Measurements from ENCODE around the gene AFF3.

AFF3 gene

DNA sequence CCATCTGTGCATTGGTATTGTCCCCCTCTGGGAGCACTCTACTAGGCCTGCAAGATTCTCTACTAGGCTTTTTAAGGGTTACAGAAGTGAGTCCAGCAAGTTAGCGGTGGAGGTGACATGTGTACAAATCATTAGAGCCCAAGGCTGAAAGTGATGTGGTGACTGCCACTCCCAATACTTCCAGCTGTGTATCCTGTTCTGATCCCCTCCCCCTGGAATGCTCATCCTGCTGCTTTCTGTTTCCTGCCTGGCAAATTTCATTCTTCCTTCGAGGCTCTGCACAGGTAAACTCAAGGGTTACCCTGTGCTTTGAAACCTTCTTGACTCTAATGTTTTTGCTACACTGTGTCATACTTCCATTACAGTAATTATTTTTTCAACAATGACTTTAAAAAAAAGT lies 394.0 kb downstream of the AFF3 start:
- H3K9me3 ChIP-seq (replicated peaks; ENCODE audit: insufficient read depth, low read length): no peaks in the 10 kb centered on the region
- no peak overlapping the region for H3K4me2 ChIP-seq (ENCODE audit: low read depth, low read length)
- H3K27ac ChIP-seq (ENCODE audit: low read length): no peak overlapping the region
- H3F3A ChIP-seq (ENCODE audit: insufficient read depth, low read length): no peaks in the 10 kb centered on the region
- no peaks in the 10 kb centered on the region for H4K20me1 ChIP-seq (ENCODE audit: insufficient read depth, low read length)
- no peaks in the 10 kb centered on the region for H3K4me1 ChIP-seq (ENCODE audit: low read length)
- no peak for DNase-seq
- no peaks in the 10 kb centered on the region for H3K9me2 ChIP-seq (replicated peaks; ENCODE audit: insufficient read depth, low read length)
- TF ChIP-seq EZH2phosphoT487 (IDR thresholded peaks at IDR 0.05; ENCODE audit: low read length) (no peak), EZH2 (optimal IDR thresholded peaks at IDR 0.05; ENCODE audit: low read depth, low read length) (no peak)
- H3K9ac ChIP-seq (ENCODE audit: low read length): no peak overlapping the region
- H3K4me3 ChIP-seq (ENCODE audit: low read length): no peak overlapping the region
- H3K79me2 ChIP-seq (ENCODE audit: low read length): no peaks in the 10 kb centered on the region
- H2AFZ ChIP-seq (ENCODE audit: low read length): no peak overlapping the region
- no peaks in the 10 kb centered on the region for H3K27me3 ChIP-seq (replicated peaks; ENCODE audit: insufficient read depth, low read length)
- H3K36me3 ChIP-seq (replicated peaks; ENCODE audit: insufficient read depth, low read length): no peaks in the 10 kb centered on the region

DNA sequence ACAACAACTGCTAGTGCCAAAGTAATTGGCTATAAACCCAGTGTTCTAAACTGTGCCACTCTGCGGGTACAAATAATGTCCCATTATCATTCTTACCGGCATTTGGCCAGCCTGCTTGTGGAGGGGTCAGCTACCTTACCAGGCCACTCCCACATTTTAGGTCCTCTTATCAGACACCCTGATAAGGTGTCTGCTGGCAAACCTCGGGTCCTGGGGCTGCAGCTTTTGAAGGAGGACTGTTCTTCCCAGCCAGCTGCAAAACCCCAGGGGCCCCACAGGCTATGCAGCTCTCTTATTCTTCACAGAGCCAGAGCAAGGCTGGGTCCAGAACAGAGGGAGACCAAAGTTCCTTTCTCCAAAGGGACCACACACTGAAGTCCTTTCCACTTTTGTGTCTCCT lies 394.5 kb downstream of the AFF3 start:
- no peaks in the 10 kb centered on the region for H3K9me2 ChIP-seq (replicated peaks; ENCODE audit: insufficient read depth, low read length)
- no peaks in the 10 kb centered on the region for H3K36me3 ChIP-seq (replicated peaks; ENCODE audit: insufficient read depth, low read length)
- TF ChIP-seq EZH2phosphoT487 (IDR thresholded peaks at IDR 0.05; ENCODE audit: low read length) (no peak), EZH2 (optimal IDR thresholded peaks at IDR 0.05; ENCODE audit: low read depth, low read length) (no peak)
- TF ChIP-seq, protein P1, sequence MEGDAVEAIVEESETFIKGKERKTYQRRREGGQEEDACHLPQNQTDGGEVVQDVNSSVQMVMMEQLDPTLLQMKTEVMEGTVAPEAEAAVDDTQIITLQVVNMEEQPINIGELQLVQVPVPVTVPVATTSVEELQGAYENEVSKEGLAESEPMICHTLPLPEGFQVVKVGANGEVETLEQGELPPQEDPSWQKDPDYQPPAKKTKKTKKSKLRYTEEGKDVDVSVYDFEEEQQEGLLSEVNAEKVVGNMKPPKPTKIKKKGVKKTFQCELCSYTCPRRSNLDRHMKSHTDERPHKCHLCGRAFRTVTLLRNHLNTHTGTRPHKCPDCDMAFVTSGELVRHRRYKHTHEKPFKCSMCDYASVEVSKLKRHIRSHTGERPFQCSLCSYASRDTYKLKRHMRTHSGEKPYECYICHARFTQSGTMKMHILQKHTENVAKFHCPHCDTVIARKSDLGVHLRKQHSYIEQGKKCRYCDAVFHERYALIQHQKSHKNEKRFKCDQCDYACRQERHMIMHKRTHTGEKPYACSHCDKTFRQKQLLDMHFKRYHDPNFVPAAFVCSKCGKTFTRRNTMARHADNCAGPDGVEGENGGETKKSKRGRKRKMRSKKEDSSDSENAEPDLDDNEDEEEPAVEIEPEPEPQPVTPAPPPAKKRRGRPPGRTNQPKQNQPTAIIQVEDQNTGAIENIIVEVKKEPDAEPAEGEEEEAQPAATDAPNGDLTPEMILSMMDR (IDR thresholded peaks at IDR 0.05; ENCODE audit: low read length): no peak
- no peaks in the 10 kb centered on the region for H4K20me1 ChIP-seq (ENCODE audit: insufficient read depth, low read length)
- no peak overlapping the region for H3K4me2 ChIP-seq (ENCODE audit: low read depth, low read length)
- H3K9me3 ChIP-seq (replicated peaks; ENCODE audit: insufficient read depth, low read length): no peaks in the 10 kb centered on the region
- H2AFZ ChIP-seq (ENCODE audit: low read length): no peak overlapping the region
- no peaks in the 10 kb centered on the region for H3F3A ChIP-seq (ENCODE audit: insufficient read depth, low read length)
- H3K27ac ChIP-seq (ENCODE audit: low read length): no peak overlapping the region
- no peaks in the 10 kb centered on the region for H3K4me1 ChIP-seq (ENCODE audit: low read length)
- no peaks in the 10 kb centered on the region for H3K79me2 ChIP-seq (ENCODE audit: low read length)
- no peak overlapping the region for H3K4me3 ChIP-seq (ENCODE audit: low read length)
- no peak for DNase-seq
- no peaks in the 10 kb centered on the region for H3K27me3 ChIP-seq (replicated peaks; ENCODE audit: insufficient read depth, low read length)
- H3K9ac ChIP-seq (ENCODE audit: low read length): no peak overlapping the region

DNA sequence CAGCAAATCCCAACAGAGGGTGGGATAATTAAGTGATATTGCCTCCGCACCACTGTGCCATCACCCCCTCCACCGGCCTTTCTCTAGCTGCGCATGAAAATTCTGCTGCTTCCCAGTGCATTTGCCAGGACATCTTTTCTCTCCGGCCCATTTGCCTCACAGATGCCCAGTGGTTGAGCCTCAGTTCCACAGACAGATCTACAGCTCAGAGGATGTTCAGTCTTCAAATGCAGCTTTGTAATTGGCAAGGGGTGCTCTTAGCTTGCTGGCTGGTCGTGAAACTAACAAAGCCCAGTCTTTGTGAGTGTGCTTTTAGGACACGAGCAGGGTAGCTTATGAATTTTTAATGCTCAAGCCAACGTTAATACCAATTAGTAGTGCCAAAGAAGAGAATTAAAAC lies 399.2 kb downstream of the AFF3 start:
- Histone ChIP-seq H3K79me2 (ENCODE audit: low read length) (no peaks in the 10 kb centered on the region), H3K9me2 (replicated peaks; ENCODE audit: insufficient read depth, low read length) (no peaks in the 10 kb centered on the region), H3K9ac (ENCODE audit: low read length) (no peak overlapping the region), H3K27me3 (replicated peaks; ENCODE audit: insufficient read depth, low read length) (no peaks in the 10 kb centered on the region), H3K36me3 (replicated peaks; ENCODE audit: insufficient read depth, low read length) (no peaks in the 10 kb centered on the region), H3K9me3 (replicated peaks; ENCODE audit: insufficient read depth, low read length) (no peaks in the 10 kb centered on the region), H4K20me1 (ENCODE audit: insufficient read depth, low read length) (no peaks in the 10 kb centered on the region), H3K27ac (ENCODE audit: low read length) (no peak overlapping the region), H3F3A (ENCODE audit: insufficient read depth, low read length) (no peaks in the 10 kb centered on the region), H3K4me1 (ENCODE audit: low read length) (no peaks in the 10 kb centered on the region), H3K4me3 (ENCODE audit: low read length) (no peak overlapping the region), H3K4me2 (ENCODE audit: low read depth, low read length) (no peak overlapping the region), H2AFZ (ENCODE audit: low read length) (no peak overlapping the region)
- TF ChIP-seq EZH2phosphoT487 (IDR thresholded peaks at IDR 0.05; ENCODE audit: low read length) (no peak), EZH2 (optimal IDR thresholded peaks at IDR 0.05; ENCODE audit: low read depth, low read length) (no peak)
- TF ChIP-seq, protein P1 (IDR thresholded peaks at IDR 0.05; ENCODE audit: low read length): no peak
- no peak for DNase-seq

DNA sequence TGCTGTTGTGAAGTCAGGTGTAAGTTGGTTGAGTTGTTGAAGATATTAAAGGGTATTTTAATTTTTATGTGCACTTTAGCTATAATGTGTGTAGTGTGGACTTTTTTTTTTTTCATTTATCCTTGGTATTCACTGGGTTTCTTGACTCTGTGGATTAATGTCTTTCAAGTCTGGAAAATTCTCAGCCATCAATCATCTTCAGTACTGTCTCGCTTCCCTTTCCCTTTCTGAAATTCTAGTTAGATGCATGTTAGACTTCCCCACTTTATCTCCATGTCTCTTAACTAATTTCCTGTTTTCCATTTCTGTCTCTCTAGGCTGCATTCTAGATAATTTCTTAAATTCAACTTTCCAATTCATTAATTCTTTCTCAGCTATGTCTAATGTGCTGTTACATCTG lies 404.9 kb downstream of the AFF3 start:
- H3K36me3 ChIP-seq (replicated peaks; ENCODE audit: insufficient read depth, low read length): no peaks in the 10 kb centered on the region
- no peak overlapping the region for H3K27ac ChIP-seq (ENCODE audit: low read length)
- no peaks in the 10 kb centered on the region for H3F3A ChIP-seq (ENCODE audit: insufficient read depth, low read length)
- no peaks in the 10 kb centered on the region for H3K79me2 ChIP-seq (ENCODE audit: low read length)
- no peaks in the 10 kb centered on the region for H3K9me2 ChIP-seq (replicated peaks; ENCODE audit: insufficient read depth, low read length)
- H3K27me3 ChIP-seq (replicated peaks; ENCODE audit: insufficient read depth, low read length): no peaks in the 10 kb centered on the region
- no peak overlapping the region for H3K9ac ChIP-seq (ENCODE audit: low read length)
- DNase-seq: no peak
- no peak overlapping the region for H3K4me3 ChIP-seq (ENCODE audit: low read length)
- no peaks in the 10 kb centered on the region for H4K20me1 ChIP-seq (ENCODE audit: insufficient read depth, low read length)
- H3K4me1 ChIP-seq (ENCODE audit: low read length): no peaks in the 10 kb centered on the region
- TF ChIP-seq, protein P1 (IDR thresholded peaks at IDR 0.05; ENCODE audit: low read length): no peak
- TF ChIP-seq EZH2 (optimal IDR thresholded peaks at IDR 0.05; ENCODE audit: low read depth, low read length) (no peak), EZH2phosphoT487 (IDR thresholded peaks at IDR 0.05; ENCODE audit: low read length) (no peak)
- H3K9me3 ChIP-seq (replicated peaks; ENCODE audit: insufficient read depth, low read length): no peaks in the 10 kb centered on the region; the same call in 1 of the 2 replicates
- no peak overlapping the region for H2AFZ ChIP-seq (ENCODE audit: low read length)
- no peak overlapping the region for H3K4me2 ChIP-seq (ENCODE audit: low read depth, low read length)
